SU-DHL-6 (cell line): ENCODE measurements around the gene C2CD2L.

Source experiments
- H2AFZ ChIP-seq: fragments of 200-600 bp; sonication (generic); 2 replicates; pipeline ENCODE4 v1.6.1; 2014; ENCODE audit warnings: low read depth, mild to moderate bottlenecking, moderate library complexity, mixed read lengths, antibody characterized with exemption, low read length; ENCODE audit not compliant: severe bottlenecking
- H3F3A ChIP-seq: fragments of 200-600 bp; shearing (Covaris generic); 2 replicates; pipeline ENCODE4 v1.6.0; 2016; ENCODE audit warnings: antibody characterized with exemption, mild to moderate bottlenecking; ENCODE audit not compliant: insufficient read depth
- H3K27ac ChIP-seq: fragments of 200-600 bp; sonication (generic); 2 replicates; pipeline ENCODE4 v1.5.1; 2016; ENCODE audit warnings: low read depth, mild to moderate bottlenecking, low read length, moderate library complexity, mixed read lengths
- H3K27me3 ChIP-seq: fragments of 200-600 bp; sonication (generic), shearing (Covaris generic); 2 replicates; pipeline ENCODE4 v1.6.0; 2014; ENCODE audit warnings: mild to moderate bottlenecking, low read length
- H3K36me3 ChIP-seq: fragments of 200-600 bp; sonication (generic); 2 replicates; pipeline ENCODE4 v1.6.1; 2014; ENCODE audit warnings: mild to moderate bottlenecking, low read length, mixed read lengths
- H3K4me2 ChIP-seq: fragments of 300-600, 200-600 bp; shearing (Covaris generic), sonication (generic); 2 replicates; pipeline ENCODE4 v1.6.0; 2014; ENCODE audit warnings: low read length, low read depth, mild to moderate bottlenecking; ENCODE audit not compliant: poor library complexity, severe bottlenecking
- H3K4me3 ChIP-seq: fragments of 200-600 bp; sonication (generic); 2 replicates; pipeline ENCODE4 v1.5.1; 2014; ENCODE audit warnings: antibody characterized with exemption, low read length, mild to moderate bottlenecking, mixed read lengths; ENCODE audit not compliant: insufficient read depth, poor library complexity, severe bottlenecking
- H3K79me2 ChIP-seq: fragments of 200-600 bp; sonication (generic); 2 replicates; pipeline ENCODE4 v1.6.1; 2014; ENCODE audit warnings: mild to moderate bottlenecking, low read length, moderate library complexity; ENCODE audit not compliant: insufficient read depth
- H3K9ac ChIP-seq: fragments of 200-600 bp; sonication (generic); 2 replicates; pipeline ENCODE4 v1.7.0; 2014; ENCODE audit warnings: mild to moderate bottlenecking, low read length
- H3K9me2 ChIP-seq: fragments of 200-600 bp; sonication (generic); replicated peaks from 2 replicates; pipeline ENCODE4 v1.6.1; 2014; ENCODE audit warnings: low read length; ENCODE audit not compliant: insufficient read depth
- H3K9me3 ChIP-seq: fragments of 200-600 bp; sonication (generic); 2 replicates; pipeline ENCODE4 v1.6.1; 2014; ENCODE audit warnings: low read length, mixed read lengths; ENCODE audit not compliant: insufficient read depth
- H4K20me1 ChIP-seq: fragments of 200-600 bp; sonication (generic); 2 replicates; pipeline ENCODE4 v1.6.1; 2014; ENCODE audit warnings: low read depth, mild to moderate bottlenecking, antibody characterized with exemption, low read length, moderate library complexity, mixed read lengths
- CTCF ChIP-seq: fragments of 200-600 bp; sonication (generic); IDR thresholded peaks from one replicate; pipeline ENCODE4 v1.5.1; 2017; ENCODE audit warnings: antibody characterized with exemption, mild to moderate bottlenecking, low read length, moderate library complexity; ENCODE audit not compliant: insufficient read depth, poor library complexity, severe bottlenecking
- EZH2phosphoT487 ChIP-seq: fragments of 200-600 bp; sonication (generic), shearing (Covaris generic); conservative IDR thresholded peaks from 2 replicates; pipeline ENCODE4 v1.6.1; 2018; ENCODE audit warnings: mild to moderate bottlenecking, antibody characterized with exemption, low read length, moderate library complexity, mixed read lengths

Gene C2CD2L

GRCh38 chr11:119103793-119104192 is 3.4 kb upstream of the C2CD2L start:
- no peaks in the 10 kb centered on the region for H3K9me2 ChIP-seq
- peaks cover 14% of the 10 kb centered on the region for H3F3A ChIP-seq
- H3K9me3 ChIP-seq: no peaks in the 10 kb centered on the region
- H3K36me3 ChIP-seq: 0 out of 2 replicates have a peak, but pooled peaks cover under 1% of the 10 kb centered on the region
- no peak overlapping the region for H3K4me2 ChIP-seq
- H3K9ac ChIP-seq: no peak overlapping the region
- no peak for TF ChIP-seq CTCF
- no peak for TF ChIP-seq EZH2phosphoT487
- H3K27me3 ChIP-seq: no peaks in the 10 kb centered on the region
- no peak overlapping the region for H3K27ac ChIP-seq
- no peaks in the 10 kb centered on the region for H4K20me1 ChIP-seq
- no peak overlapping the region for H2AFZ ChIP-seq
- no peak overlapping the region for H3K4me3 ChIP-seq
- peaks cover 32% of the 10 kb centered on the region for H3K79me2 ChIP-seq

GRCh38 chr11:119107538-119108145 is 498 bp downstream of the C2CD2L start:
- Histone ChIP-seq H3K9me3 (no peaks in the 10 kb centered on the region), H3K9ac (peak overlapping the region; percentile 92), H3F3A (peaks cover 8% of the 10 kb centered on the region), H3K4me2 (peak overlapping the region; percentile 93), H3K36me3 (no peaks in the 10 kb centered on the region), H4K20me1 (no peaks in the 10 kb centered on the region), H3K27me3 (no peaks in the 10 kb centered on the region), H3K9me2 (no peaks in the 10 kb centered on the region), H3K79me2 (peaks cover 23% of the 10 kb centered on the region), H2AFZ (peak overlapping the region; percentile 2), H3K4me3 (peak overlapping the region; percentile 94), H3K27ac (peak overlapping the region; percentile 36)
- TF ChIP-seq EZH2phosphoT487 (no peak), CTCF (no peak)

- peak overlapping the region; percentile 36 for H3K27ac ChIP-seq
- H3K4me2 ChIP-seq: peak overlapping the region; percentile 93
- H2AFZ ChIP-seq: peak overlapping the region; percentile 2
- H3K9ac ChIP-seq: peak overlapping the region; percentile 92
- no peaks in the 10 kb centered on the region for H3K36me3 ChIP-seq
- no peaks in the 10 kb centered on the region for H4K20me1 ChIP-seq
- H3K4me3 ChIP-seq: peak overlapping the region; percentile 94
- no peaks in the 10 kb centered on the region for H3K9me3 ChIP-seq
- peaks cover 23% of the 10 kb centered on the region for H3K79me2 ChIP-seq
- no peaks in the 10 kb centered on the region for H3K27me3 ChIP-seq
- peaks cover 8% of the 10 kb centered on the region for H3F3A ChIP-seq
- TF ChIP-seq EZH2phosphoT487 (no peak), CTCF (no peak)
- H3K9me2 ChIP-seq: no peaks in the 10 kb centered on the region
These were observed 1.2 kb downstream of the C2CD2L start for GRCh38 chr11:119108146-119108856.
